Pancreas (tissue), 10 donors: ENCODE results near the gene RNF220. TPM values are rescaled to one million over a fixed set of nuclear protein-coding genes. Genes with fewer than 3 reads are reported as not detected.

Experiments
- ATAC-seq, 4 donors: fragments of 200-7000 bp; cut with Tn5 transposase; one replicate each; pipeline versions ENCODE4 v1.8.0 to v1.9.1; 2020; ENCODE audit warnings: mild to moderate bottlenecking in 4 of 4, moderate library complexity in 4 of 4
- DNase-seq, 6 donors: peaks; one replicate each; pipeline ENCODE4 v3.0.0-alpha.2; 2020
- FAIRE-seq: peaks from 2 replicates; lab custom pipeline; 2012; peaks lifted over from hg19 to GRCh38; lab: Jason Lieb, UNC
- H3K27ac ChIP-seq, 4 donors: fragments of 200-600 bp; sonication (generic); 1 replicate in 3 of 4; 2 replicates in 1 of 4; pipeline versions ENCODE4 v1.5.0 to v1.8.0; 2020
- H3K27me3 ChIP-seq, 4 donors: fragments of 200-600 bp; one replicate each; pipeline ENCODE4 v1.8.0; 2021
- H3K36me3 ChIP-seq, 3 donors: fragments of 200-600 bp; sonication (generic) in 1 of 3; one replicate each; pipeline versions ENCODE4 v1.5.0 to v1.8.0; 2020 to 2021
- H3K4me1 ChIP-seq, 3 donors: fragments of 200-600 bp; one replicate each; pipeline ENCODE4 v1.8.0; 2021
- H3K4me3 ChIP-seq, 4 donors: fragments of 200-600 bp; sonication (generic) in 2 of 4; one replicate each; pipeline versions ENCODE4 v1.5.0 to v1.8.0; 2020 to 2021
- H3K9me3 ChIP-seq, 4 donors: fragments of 200-600 bp; one replicate each; pipeline ENCODE4 v1.8.0; 2021
- CTCF ChIP-seq, 4 donors: fragments of 200-600 bp; sonication (generic) in 3 of 4; IDR thresholded peaks; one replicate each; pipeline versions ENCODE4 v1.5.0 to v1.8.0; 2021; ENCODE audit warnings: antibody characterized with exemption in 4 of 4
- WGBS, 2 donors: extraction: QIAGEN DNeasy Blood & Tissue Kit; methylation state at CpG; one replicate each; pipeline ENCODE4 v1.1.7; 2013; 5-methylcytosine and 5-hydroxymethylcytosine counted together
- intact Hi-C, 3 donors: fragments of 100-400 bp; cut with DNase I; formaldehyde crosslinking; loops; one replicate each; pipeline versions ENCODE4 v1.11.1 to v1.14.2; 2022
- polyA plus RNA-seq, 2 donors: library from polyadenylated mRNA; stranded (reverse); fragments of 200-250 nt; gene quantifications; one replicate each; pipeline ENCODE4 v1.2.3, GENCODE V29; 2013
- total RNA-seq, 6 donors: library from RNA; stranded (reverse); fragmentation: NEBNext Ultra II Directional in 4 of 6; extraction: Animal tissue kit (Norgen Biotek cat#: 25700) in 4 of 6; gene quantifications; one replicate each; pipeline versions ENCODE4 v1.2.1 to v1.2.4, GENCODE V29; 2021 to 2023
- donor health status: healthy with polysubstance abuse.
- donor health status: DM: no; HTN: no; CAD: no; lungs with moderate emphysema.
- donor health status: DM: no; HTN: no; CAD: no.
- donor health status: control.
- donor health status: control.
- donor health status: Bipolar disorder and iron deficiency.
- donor health status: DM: yes; HTN: yes; CAD: no.
- donor health status: DM: no; HTN: no; CAD: no.
- donor health status: DM: no; HTN: no; CAD: no.
- donor health status: DM: yes; HTN: yes; CAD: no.

RNF220 gene
- total and polyA plus RNA-seq, 8 donors = 22.3 to 43.2 (median 33.0) TPM

- no peak overlapping the region for H3K4me3 ChIP-seq
- 88 to 89% methylated on average over 6 of the region's 6 CpGs for WGBS, 2 donors
- FAIRE-seq = no peak
- H3K4me1 ChIP-seq = no peaks in the 10 kb centered on the region
- no peaks in the 10 kb centered on the region for H3K27me3 ChIP-seq
- H3K36me3 ChIP-seq = no peaks in the 10 kb centered on the region
- no peak for ATAC-seq
- no peaks in the 10 kb centered on the region for H3K9me3 ChIP-seq
- H3K27ac ChIP-seq = no peak overlapping the region
- DNase-seq = no peak
- intact Hi-C loops = no loop called here
- no peak for TF ChIP-seq CTCF (IDR thresholded peaks at IDR 0.05)
Measured at GRCh38 chr1:44537538-44537937, 132.5 kb downstream of the RNF220 start.

GRCh38 chr1:44537956-44538355, 132.9 kb downstream of the RNF220 start:
- Histone ChIP-seq H3K4me1 (no peaks in the 10 kb centered on the region), H3K36me3 (no peaks in the 10 kb centered on the region), H3K9me3 (no peaks in the 10 kb centered on the region), H3K27ac (no peak overlapping the region), H3K4me3 (no peak overlapping the region), H3K27me3 (no peaks in the 10 kb centered on the region)
- ATAC-seq = no peak
- 60 to 75% methylated on average over 3 of the region's 3 CpGs for WGBS, 2 donors
- intact Hi-C loops = no loop called here
- FAIRE-seq = no peak
- TF ChIP-seq CTCF (IDR thresholded peaks at IDR 0.05) = no peak
- DNase-seq = no peak

- no peak for DNase-seq
- Histone ChIP-seq H3K4me1 (no peaks in the 10 kb centered on the region), H3K9me3 (no peaks in the 10 kb centered on the region), H3K27me3 (no peaks in the 10 kb centered on the region), H3K36me3 (no peaks in the 10 kb centered on the region), H3K27ac (no peak overlapping the region), H3K4me3 (no peak overlapping the region)
- no peak for ATAC-seq
- 80 to 84% methylated on average over 6 of the region's 6 CpGs for WGBS, 2 donors
- intact Hi-C loops = no loop called here
- no peak for TF ChIP-seq CTCF (IDR thresholded peaks at IDR 0.05)
- FAIRE-seq = no peak
Measured at GRCh38 chr1:44539991-44540730, 135.1 kb downstream of the RNF220 start.

- 54 to 58% methylated on average over 12 to 14 of the region's 14 CpGs for WGBS, 2 donors
- no peaks in the 10 kb centered on the region for H3K27me3 ChIP-seq
- H3K36me3 ChIP-seq = no peaks in the 10 kb centered on the region
- no peaks in the 10 kb centered on the region for H3K9me3 ChIP-seq
- intact Hi-C loops = no loop called here
- no peak for TF ChIP-seq CTCF (IDR thresholded peaks at IDR 0.05)
- H3K4me1 ChIP-seq = no peaks in the 10 kb centered on the region
- H3K4me3 ChIP-seq = no peak overlapping the region
- no peak for FAIRE-seq
- ATAC-seq = no peak
- DNase-seq = no peak
- H3K27ac ChIP-seq = no peak overlapping the region
Measured at GRCh38 chr1:44542420-44543063, 137.5 kb downstream of the RNF220 start.
